ENCODE results near the gene APMAP. TPM values are rescaled to one million over a fixed set of nuclear protein-coding genes. Genes with fewer than 3 reads are reported as not detected.

Gene APMAP
- total and polyA plus RNA-seq, 2 of the 13 experiments (the other 11 are each of a cell fraction or from before 2014, with no cell fraction given) = 168 to 214 TPM

GRCh38 chr20:25013478-25014380 lies 21.2 kb upstream of the APMAP start:
- in situ Hi-C loops (cut with HindIII; ENCODE audit: extremely low pct_ligation_motif_present, low pct_unique_long_range_greater_than_20kb) = no loop called here
- peaks cover 0 to under 1% of the 10 kb centered on the region in 2 experiments; a peak in 4 of 5 replicates for H3K36me3 ChIP-seq (replicated peaks in 1 of 2; ENCODE audit: control insufficient read depth in 1 of 2, insufficient read depth in 2 of 2, low read length in 2 of 2)
- no TSS peak for BruUV-seq (replicated peaks)
- no peak overlapping the region for H3K9ac ChIP-seq (ENCODE audit: insufficient read depth, low read depth, low read length)
- DNase-seq (ENCODE audit: low spot score) (no peak), ATAC-seq (no peak), FAIRE-seq (no peak)
- no peak for TF ChIP-seq PRMT3 (CRISPR knock-in tag; IDR thresholded peaks at IDR 0.05; ENCODE audit: borderline replicate concordance, low read depth)
- TF ChIP-seq SNAPC5 (CRISPR knock-in tag; IDR thresholded peaks at IDR 0.05; ENCODE audit: borderline replicate concordance) = no peak
- TF ChIP-seq ELF3 (CRISPR knock-in tag; IDR thresholded peaks at IDR 0.05) = no peak
- TF ChIP-seq NR2F2 (IDR thresholded peaks at IDR 0.05; ENCODE audit: borderline replicate concordance, low read depth) = no peak
- TF ChIP-seq ZNF253 (CRISPR knock-in tag; IDR thresholded peaks at IDR 0.05; ENCODE audit: borderline replicate concordance) = no peak
- TF ChIP-seq HOXA9 (CRISPR knock-in tag; IDR thresholded peaks at IDR 0.05; ENCODE audit: borderline replicate concordance) = no peak
- TF ChIP-seq MBNL3 (CRISPR knock-in tag; conservative IDR thresholded peaks at IDR 0.05) = no peak
- TF ChIP-seq ATRX (CRISPR knock-in tag; IDR thresholded peaks at IDR 0.05; ENCODE audit: borderline replicate concordance) = no peak
- no peak for TF ChIP-seq XBP1 (CRISPR knock-in tag; IDR thresholded peaks at IDR 0.05)
- TF ChIP-seq MIER3 (CRISPR knock-in tag; IDR thresholded peaks at IDR 0.05; ENCODE audit: borderline replicate concordance) = no peak
- TF ChIP-seq ZFP41 (CRISPR knock-in tag; IDR thresholded peaks at IDR 0.05; ENCODE audit: borderline replicate concordance) = no peak
- no peak for TF ChIP-seq ZNF430 (CRISPR knock-in tag; IDR thresholded peaks at IDR 0.05)
- no peak for TF ChIP-seq ZBTB3 (CRISPR knock-in tag; IDR thresholded peaks at IDR 0.05; ENCODE audit: borderline replicate concordance, low read depth)
- no peak for TF ChIP-seq PREB (CRISPR knock-in tag; IDR thresholded peaks at IDR 0.05)
- no peak for TF ChIP-seq MTF1 (CRISPR knock-in tag; IDR thresholded peaks at IDR 0.05)
- TF ChIP-seq JUN (CRISPR knock-in tag; IDR thresholded peaks at IDR 0.05) = no peak
- no peak for TF ChIP-seq ZBTB7B (CRISPR knock-in tag; IDR thresholded peaks at IDR 0.05)
- TF ChIP-seq ZNF501 (CRISPR knock-in tag; IDR thresholded peaks at IDR 0.05) = no peak
- TF ChIP-seq NR2C2 (CRISPR knock-in tag; IDR thresholded peaks at IDR 0.05; ENCODE audit: borderline replicate concordance) = no peak
- intact Hi-C loops (cut with micrococcal nuclease; ENCODE audit: unreplicated experiment) = no loop called here
- H3K27ac ChIP-seq (ENCODE audit: extremely low read length, insufficient read depth, low read length) = no peak overlapping the region
- H3K4me2 ChIP-seq (ENCODE audit: low read depth, low read length) = no peak overlapping the region
- 68% methylated on average over 25 of the region's 25 CpGs for WGBS (ENCODE audit: low lambda C conversion rate)
- CTCF ChIA-PET (ENCODE audit: low intra/inter-chr PET ratio, low total read pairs) = no interaction called here
- H4K20me1 ChIP-seq (ENCODE audit: insufficient read depth, low read length) = no peaks in the 10 kb centered on the region
- peaks cover 22% of the 10 kb centered on the region for H3K4me1 ChIP-seq (ENCODE audit: insufficient read depth, low read length)
- no peaks in the 10 kb centered on the region for H3K9me3 ChIP-seq (ENCODE audit: low read length)
- no peak overlapping the region for H2AFZ ChIP-seq (ENCODE audit: low read length)
- no peak overlapping the region for H3K4me3 ChIP-seq (replicated peaks in 1 of 3; ENCODE audit: insufficient read depth in 1 of 3, low read depth in 2 of 3, low read length in 3 of 3)
- POLR2A ChIA-PET = no interaction called here
- H3K27me3 ChIP-seq (ENCODE audit: control insufficient read depth in 1 of 2, insufficient read depth in 2 of 2, low read length in 2 of 2) = no peaks in the 10 kb centered on the region
- H3K79me2 ChIP-seq (ENCODE audit: insufficient read depth, low read length) = no peaks in the 10 kb centered on the region

Measured in HepG2 (cell line).